NB4 (cell line): ENCODE measurements around the gene HRH2.

Experiments
- MAX ChIP-seq: IDR thresholded peaks from 2 replicates; pipeline ENCODE4 v1.6.1; 2011; ENCODE audit warnings: low read depth, low read length
- POLR2A ChIP-seq: IDR thresholded peaks from 2 replicates; pipeline ENCODE4 v1.6.1; 2011; ENCODE audit warnings: mild to moderate bottlenecking; ENCODE audit not compliant: insufficient read length; ENCODE audit errors: extremely low read depth
- TF ChIP-seq, protein P1 (sequence below): IDR thresholded peaks from one replicate; pipeline ENCODE4 v1.5.1; 2012; ENCODE audit warnings: low read depth, low read length

GRCh38 chr5:175695161-175696126 lies 37.6 kb downstream of the HRH2 start:
- TF ChIP-seq MAX (no peak), POLR2A (no peak)
- TF ChIP-seq, protein P1, sequence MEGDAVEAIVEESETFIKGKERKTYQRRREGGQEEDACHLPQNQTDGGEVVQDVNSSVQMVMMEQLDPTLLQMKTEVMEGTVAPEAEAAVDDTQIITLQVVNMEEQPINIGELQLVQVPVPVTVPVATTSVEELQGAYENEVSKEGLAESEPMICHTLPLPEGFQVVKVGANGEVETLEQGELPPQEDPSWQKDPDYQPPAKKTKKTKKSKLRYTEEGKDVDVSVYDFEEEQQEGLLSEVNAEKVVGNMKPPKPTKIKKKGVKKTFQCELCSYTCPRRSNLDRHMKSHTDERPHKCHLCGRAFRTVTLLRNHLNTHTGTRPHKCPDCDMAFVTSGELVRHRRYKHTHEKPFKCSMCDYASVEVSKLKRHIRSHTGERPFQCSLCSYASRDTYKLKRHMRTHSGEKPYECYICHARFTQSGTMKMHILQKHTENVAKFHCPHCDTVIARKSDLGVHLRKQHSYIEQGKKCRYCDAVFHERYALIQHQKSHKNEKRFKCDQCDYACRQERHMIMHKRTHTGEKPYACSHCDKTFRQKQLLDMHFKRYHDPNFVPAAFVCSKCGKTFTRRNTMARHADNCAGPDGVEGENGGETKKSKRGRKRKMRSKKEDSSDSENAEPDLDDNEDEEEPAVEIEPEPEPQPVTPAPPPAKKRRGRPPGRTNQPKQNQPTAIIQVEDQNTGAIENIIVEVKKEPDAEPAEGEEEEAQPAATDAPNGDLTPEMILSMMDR, result no peak
